Measurements from ENCODE around the gene TMF1.

DNA sequence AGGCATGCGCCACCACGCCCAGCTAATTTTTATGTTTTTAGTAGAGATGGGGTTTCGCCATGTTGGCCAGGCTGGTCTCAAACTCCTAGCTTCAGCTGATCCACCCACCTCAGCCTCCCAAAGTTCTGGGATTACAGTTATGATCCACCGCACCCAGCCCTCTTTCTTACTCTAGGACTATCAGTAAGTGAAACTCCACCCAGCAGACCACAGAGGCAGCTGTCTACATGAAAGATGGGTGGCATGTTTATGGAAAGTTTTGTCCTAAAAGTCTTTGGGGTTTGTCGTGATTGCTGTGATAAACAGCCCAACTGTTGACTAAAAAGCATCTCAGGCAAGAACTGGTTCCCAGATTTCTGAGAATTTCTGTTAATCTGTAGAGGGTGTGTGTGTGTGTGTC lies 43.5 kb upstream of the TMF1 start:
- TF ChIP-seq, protein P1, sequence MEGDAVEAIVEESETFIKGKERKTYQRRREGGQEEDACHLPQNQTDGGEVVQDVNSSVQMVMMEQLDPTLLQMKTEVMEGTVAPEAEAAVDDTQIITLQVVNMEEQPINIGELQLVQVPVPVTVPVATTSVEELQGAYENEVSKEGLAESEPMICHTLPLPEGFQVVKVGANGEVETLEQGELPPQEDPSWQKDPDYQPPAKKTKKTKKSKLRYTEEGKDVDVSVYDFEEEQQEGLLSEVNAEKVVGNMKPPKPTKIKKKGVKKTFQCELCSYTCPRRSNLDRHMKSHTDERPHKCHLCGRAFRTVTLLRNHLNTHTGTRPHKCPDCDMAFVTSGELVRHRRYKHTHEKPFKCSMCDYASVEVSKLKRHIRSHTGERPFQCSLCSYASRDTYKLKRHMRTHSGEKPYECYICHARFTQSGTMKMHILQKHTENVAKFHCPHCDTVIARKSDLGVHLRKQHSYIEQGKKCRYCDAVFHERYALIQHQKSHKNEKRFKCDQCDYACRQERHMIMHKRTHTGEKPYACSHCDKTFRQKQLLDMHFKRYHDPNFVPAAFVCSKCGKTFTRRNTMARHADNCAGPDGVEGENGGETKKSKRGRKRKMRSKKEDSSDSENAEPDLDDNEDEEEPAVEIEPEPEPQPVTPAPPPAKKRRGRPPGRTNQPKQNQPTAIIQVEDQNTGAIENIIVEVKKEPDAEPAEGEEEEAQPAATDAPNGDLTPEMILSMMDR (IDR thresholded peaks at IDR 0.05), result no peak
- no peak for TF ChIP-seq POLR2AphosphoS5 (IDR thresholded peaks at IDR 0.05; ENCODE audit: low read depth, low read length)
- no peak for TF ChIP-seq TCF7L2 (IDR thresholded peaks at IDR 0.05; ENCODE audit: low read depth, low read length)
